ENCODE measurements around the gene FDXACB1. TPM values are rescaled to one million over a fixed set of nuclear protein-coding genes. Genes with fewer than 3 reads are reported as not detected.

Gene FDXACB1
- total and polyA plus RNA-seq, 9 of the 15 experiments (the other 6 are each of a cell fraction or from before 2014, with no cell fraction given), result 3.2 to 7.5 (median 5.3) TPM

GRCh38 chr11:111870886-111871692 is 7.9 kb downstream of the FDXACB1 start, which contains the start of gene ALG9 (continued):
- TF ChIP-seq ZNF699 (CRISPR knock-in tag; IDR thresholded peaks at IDR 0.05; ENCODE audit: insufficient replicate concordance) (no peak), ZNF57 (CRISPR knock-in tag; IDR thresholded peaks at IDR 0.05) (no peak), ATF6 (CRISPR knock-in tag; IDR thresholded peaks at IDR 0.05) (no peak), XRCC5 (IDR thresholded peaks at IDR 0.05; ENCODE audit: low read depth, low read length) (no peak), SP2 (IDR thresholded peaks at IDR 0.05; ENCODE audit: extremely low read depth, low read depth, low read length, poor library complexity, severe bottlenecking) (no peak), ZNF408 (CRISPR knock-in tag; IDR thresholded peaks at IDR 0.05; ENCODE audit: low read depth) (no peak), USF2 (CRISPR knock-in tag; IDR thresholded peaks at IDR 0.05) (no peak), ZNF584 (CRISPR knock-in tag; IDR thresholded peaks at IDR 0.05; ENCODE audit: low read depth) (no peak)
- TF ChIP-seq, protein P1, sequence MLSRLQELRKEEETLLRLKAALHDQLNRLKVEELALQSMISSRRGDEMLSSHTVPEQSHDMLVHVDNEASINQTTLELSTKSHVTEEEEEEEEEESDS (CRISPR knock-in tag; IDR thresholded peaks at IDR 0.05), result no peak
- TF ChIP-seq, protein P2, sequence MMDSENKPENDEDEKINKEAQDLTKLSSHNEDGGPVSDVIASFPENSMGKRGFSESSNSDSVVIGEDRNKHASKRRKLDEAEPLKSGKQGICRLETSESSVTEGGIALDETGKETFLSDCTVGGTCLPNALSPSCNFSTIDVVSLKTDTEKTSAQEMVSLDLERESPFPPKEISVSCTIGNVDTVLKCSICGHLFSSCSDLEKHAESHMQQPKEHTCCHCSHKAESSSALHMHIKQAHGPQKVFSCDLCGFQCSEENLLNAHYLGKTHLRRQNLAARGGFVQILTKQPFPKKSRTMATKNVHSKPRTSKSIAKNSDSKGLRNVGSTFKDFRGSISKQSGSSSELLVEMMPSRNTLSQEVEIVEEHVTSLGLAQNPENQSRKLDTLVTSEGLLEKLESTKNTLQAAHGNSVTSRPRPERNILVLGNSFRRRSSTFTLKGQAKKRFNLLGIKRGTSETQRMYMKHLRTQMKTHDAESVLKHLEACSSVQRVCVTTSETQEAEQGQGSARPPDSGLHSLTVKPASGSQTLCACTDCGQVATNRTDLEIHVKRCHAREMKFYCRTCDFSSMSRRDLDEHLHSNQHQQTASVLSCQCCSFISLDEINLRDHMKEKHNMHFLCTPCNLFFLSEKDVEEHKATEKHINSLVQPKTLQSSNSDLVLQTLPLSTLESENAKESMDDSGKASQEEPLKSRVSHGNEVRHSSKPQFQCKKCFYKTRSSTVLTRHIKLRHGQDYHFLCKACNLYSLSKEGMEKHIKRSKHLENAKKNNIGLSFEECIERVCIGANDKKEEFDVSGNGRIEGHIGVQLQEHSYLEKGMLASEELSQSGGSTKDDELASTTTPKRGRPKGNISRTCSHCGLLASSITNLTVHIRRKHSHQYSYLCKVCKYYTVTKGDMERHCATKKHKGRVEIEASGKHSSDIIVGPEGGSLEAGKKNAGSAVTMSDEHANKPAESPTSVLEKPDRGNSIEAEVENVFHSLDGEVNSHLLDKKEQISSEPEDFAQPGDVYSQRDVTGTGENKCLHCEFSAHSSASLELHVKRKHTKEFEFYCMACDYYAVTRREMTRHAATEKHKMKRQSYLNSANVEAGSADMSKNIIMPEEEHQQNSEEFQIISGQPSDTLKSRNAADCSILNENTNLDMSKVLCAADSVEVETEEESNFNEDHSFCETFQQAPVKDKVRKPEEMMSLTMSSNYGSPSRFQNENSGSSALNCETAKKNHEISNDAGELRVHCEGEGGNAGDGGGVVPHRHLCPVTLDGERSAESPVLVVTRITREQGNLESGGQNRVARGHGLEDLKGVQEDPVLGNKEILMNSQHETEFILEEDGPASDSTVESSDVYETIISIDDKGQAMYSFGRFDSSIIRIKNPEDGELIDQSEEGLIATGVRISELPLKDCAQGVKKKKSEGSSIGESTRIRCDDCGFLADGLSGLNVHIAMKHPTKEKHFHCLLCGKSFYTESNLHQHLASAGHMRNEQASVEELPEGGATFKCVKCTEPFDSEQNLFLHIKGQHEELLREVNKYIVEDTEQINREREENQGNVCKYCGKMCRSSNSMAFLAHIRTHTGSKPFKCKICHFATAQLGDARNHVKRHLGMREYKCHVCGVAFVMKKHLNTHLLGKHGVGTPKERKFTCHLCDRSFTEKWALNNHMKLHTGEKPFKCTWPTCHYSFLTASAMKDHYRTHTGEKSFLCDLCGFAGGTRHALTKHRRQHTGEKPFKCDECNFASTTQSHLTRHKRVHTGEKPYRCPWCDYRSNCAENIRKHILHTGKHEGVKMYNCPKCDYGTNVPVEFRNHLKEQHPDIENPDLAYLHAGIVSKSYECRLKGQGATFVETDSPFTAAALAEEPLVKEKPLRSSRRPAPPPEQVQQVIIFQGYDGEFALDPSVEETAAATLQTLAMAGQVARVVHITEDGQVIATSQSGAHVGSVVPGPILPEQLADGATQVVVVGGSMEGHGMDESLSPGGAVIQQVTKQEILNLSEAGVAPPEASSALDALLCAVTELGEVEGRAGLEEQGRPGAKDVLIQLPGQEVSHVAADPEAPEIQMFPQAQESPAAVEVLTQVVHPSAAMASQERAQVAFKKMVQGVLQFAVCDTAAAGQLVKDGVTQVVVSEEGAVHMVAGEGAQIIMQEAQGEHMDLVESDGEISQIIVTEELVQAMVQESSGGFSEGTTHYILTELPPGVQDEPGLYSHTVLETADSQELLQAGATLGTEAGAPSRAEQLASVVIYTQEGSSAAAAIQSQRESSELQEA (IDR thresholded peaks at IDR 0.05; ENCODE audit: low read depth), result peak; percentile 96
- TF ChIP-seq, protein P3, sequence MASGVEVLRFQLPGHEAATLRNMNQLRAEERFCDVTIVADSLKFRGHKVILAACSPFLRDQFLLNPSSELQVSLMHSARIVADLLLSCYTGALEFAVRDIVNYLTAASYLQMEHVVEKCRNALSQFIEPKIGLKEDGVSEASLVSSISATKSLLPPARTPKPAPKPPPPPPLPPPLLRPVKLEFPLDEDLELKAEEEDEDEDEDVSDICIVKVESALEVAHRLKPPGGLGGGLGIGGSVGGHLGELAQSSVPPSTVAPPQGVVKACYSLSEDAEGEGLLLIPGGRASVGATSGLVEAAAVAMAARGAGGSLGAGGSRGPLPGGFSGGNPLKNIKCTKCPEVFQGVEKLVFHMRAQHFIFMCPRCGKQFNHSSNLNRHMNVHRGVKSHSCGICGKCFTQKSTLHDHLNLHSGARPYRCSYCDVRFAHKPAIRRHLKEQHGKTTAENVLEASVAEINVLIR (CRISPR knock-in tag; IDR thresholded peaks at IDR 0.05), result peak; percentile 19; the same call in 1 of the 2 replicates

Data from K562 (cell line).